DOHH2 (cell line): ENCODE results near the gene UROC1.

Source experiments
- H3F3A ChIP-seq: fragments of 200-600 bp; sonication (generic), shearing (Covaris generic); 2 replicates; pipeline ENCODE4 v1.6.0; 2016; ENCODE audit warnings: antibody characterized with exemption, mild to moderate bottlenecking; ENCODE audit not compliant: control insufficient read depth, insufficient read depth
- H3K27ac ChIP-seq: fragments of 200-600 bp; sonication (generic); 2 replicates; pipeline ENCODE4 v1.5.1; 2014; ENCODE audit warnings: low read depth, mild to moderate bottlenecking, low read length, moderate library complexity
- H3K27me3 ChIP-seq: fragments of 200-600 bp; sonication (generic); 2 replicates; pipeline ENCODE4 v1.6.1; 2014; ENCODE audit warnings: mild to moderate bottlenecking, low read length, mixed read lengths; ENCODE audit not compliant: control insufficient read depth
- H3K36me3 ChIP-seq: fragments of 200-600 bp; sonication (generic); 2 replicates; pipeline ENCODE4 v1.6.1; 2014; ENCODE audit warnings: mild to moderate bottlenecking, low read length, moderate library complexity, mixed read lengths; ENCODE audit not compliant: control insufficient read depth
- H3K4me1 ChIP-seq: fragments of 200-600 bp; sonication (generic); 2 replicates; pipeline ENCODE4 v1.6.1; 2014; ENCODE audit warnings: mild to moderate bottlenecking, low read length, mixed read lengths; ENCODE audit not compliant: control insufficient read depth
- H3K4me2 ChIP-seq: fragments of 200-600 bp; sonication (generic); 2 replicates; pipeline ENCODE4 v1.6.0; 2014; ENCODE audit warnings: mild to moderate bottlenecking, low read length, moderate library complexity
- H3K4me3 ChIP-seq: fragments of 200-600 bp; sonication (generic); 2 replicates; pipeline ENCODE4 v1.5.1; 2014; ENCODE audit warnings: mild to moderate bottlenecking, low read length, mixed read lengths
- H3K79me2 ChIP-seq: fragments of 200-600 bp; sonication (generic); 2 replicates; pipeline ENCODE4 v1.6.1; 2014; ENCODE audit warnings: mild to moderate bottlenecking, low read length, mixed read lengths; ENCODE audit not compliant: control insufficient read depth
- H3K9me2 ChIP-seq: fragments of 200-600 bp; sonication (generic); replicated peaks from 2 replicates; pipeline ENCODE4 v1.6.1; 2014; ENCODE audit warnings: mild to moderate bottlenecking, low read length, mixed read lengths; ENCODE audit not compliant: control insufficient read depth
- H3K9me3 ChIP-seq: fragments of 200-600 bp; sonication (generic); 2 replicates; pipeline ENCODE4 v1.6.1; 2014; ENCODE audit warnings: antibody characterized with exemption, low read length, mixed read lengths; ENCODE audit not compliant: control insufficient read depth, insufficient read depth
- H4K20me1 ChIP-seq: fragments of 200-600 bp; sonication (generic); 2 replicates; pipeline ENCODE4 v1.6.0; 2014; ENCODE audit warnings: low read depth, mild to moderate bottlenecking, antibody characterized with exemption, low read length, moderate library complexity; ENCODE audit not compliant: control insufficient read depth, insufficient read depth
- EZH2phosphoT487 ChIP-seq: fragments of 200-600 bp; sonication (generic); IDR thresholded peaks from 2 replicates; pipeline ENCODE4 v1.6.1; 2017; ENCODE audit warnings: borderline replicate concordance, mild to moderate bottlenecking, antibody characterized with exemption, low read length, moderate library complexity, mixed read lengths
- TF ChIP-seq, protein P1 (sequence below): fragments of 200-600 bp; sonication (generic); IDR thresholded peaks from one replicate; pipeline ENCODE4 v1.5.1; 2014; ENCODE audit warnings: antibody characterized with exemption, mild to moderate bottlenecking, low read depth, low read length; ENCODE audit not compliant: poor library complexity, severe bottlenecking

UROC1 gene

DNA sequence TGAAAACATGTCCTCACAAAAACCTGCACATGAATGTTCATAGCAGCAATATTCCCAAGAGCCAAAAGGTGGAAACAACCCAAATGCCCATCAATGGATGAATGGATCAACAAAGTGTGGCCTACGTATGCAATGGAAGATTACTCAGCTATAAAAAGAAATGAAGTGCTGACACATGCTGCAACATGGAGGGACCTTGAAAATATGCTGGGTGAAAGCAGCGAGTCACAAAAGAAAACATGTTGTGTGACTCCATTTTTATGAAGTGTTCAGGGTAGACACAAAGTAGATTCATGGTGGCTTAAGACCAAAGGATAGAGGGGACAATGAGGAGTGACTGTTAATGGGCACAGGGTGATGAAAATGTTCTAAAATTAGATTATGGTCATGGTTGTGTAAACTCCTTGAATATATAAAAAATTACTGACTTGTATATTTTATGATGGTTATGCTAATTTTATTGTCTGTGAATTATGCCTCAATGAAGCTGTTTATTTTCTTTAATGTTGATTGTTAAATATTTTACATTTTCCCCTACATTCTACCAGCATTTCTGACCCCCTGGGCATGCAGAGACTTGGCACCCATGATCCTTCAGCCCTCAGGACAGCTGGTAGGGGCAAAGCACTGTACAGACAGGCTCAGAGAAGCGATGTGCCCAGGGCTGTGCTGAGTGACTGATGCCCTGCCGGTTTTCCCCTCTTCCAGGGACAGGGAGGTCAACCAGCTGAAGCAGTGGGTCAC, 85.0 kb downstream of the UROC1 start:
- Histone ChIP-seq H3K4me2 (no peak overlapping the region), H3K36me3 (no peaks in the 10 kb centered on the region), H3K4me1 (no peaks in the 10 kb centered on the region), H3K79me2 (no peaks in the 10 kb centered on the region), H4K20me1 (no peaks in the 10 kb centered on the region), H3K4me3 (no peak overlapping the region), H3K9me2 (no peaks in the 10 kb centered on the region), H3F3A (no peaks in the 10 kb centered on the region), H3K27me3 (no peaks in the 10 kb centered on the region), H3K27ac (no peak overlapping the region), H3K9me3 (peaks cover 3% of the 10 kb centered on the region; the same call in 1 of the 2 replicates)
- TF ChIP-seq EZH2phosphoT487: no peak
- TF ChIP-seq, protein P1, sequence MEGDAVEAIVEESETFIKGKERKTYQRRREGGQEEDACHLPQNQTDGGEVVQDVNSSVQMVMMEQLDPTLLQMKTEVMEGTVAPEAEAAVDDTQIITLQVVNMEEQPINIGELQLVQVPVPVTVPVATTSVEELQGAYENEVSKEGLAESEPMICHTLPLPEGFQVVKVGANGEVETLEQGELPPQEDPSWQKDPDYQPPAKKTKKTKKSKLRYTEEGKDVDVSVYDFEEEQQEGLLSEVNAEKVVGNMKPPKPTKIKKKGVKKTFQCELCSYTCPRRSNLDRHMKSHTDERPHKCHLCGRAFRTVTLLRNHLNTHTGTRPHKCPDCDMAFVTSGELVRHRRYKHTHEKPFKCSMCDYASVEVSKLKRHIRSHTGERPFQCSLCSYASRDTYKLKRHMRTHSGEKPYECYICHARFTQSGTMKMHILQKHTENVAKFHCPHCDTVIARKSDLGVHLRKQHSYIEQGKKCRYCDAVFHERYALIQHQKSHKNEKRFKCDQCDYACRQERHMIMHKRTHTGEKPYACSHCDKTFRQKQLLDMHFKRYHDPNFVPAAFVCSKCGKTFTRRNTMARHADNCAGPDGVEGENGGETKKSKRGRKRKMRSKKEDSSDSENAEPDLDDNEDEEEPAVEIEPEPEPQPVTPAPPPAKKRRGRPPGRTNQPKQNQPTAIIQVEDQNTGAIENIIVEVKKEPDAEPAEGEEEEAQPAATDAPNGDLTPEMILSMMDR: no peak
